HG03469 (cell line): Measurements from ENCODE around the gene OPCML.

Experiments
- ATAC-seq: cut with Tn5 transposase; IDR thresholded peaks from one replicate; pipeline ENCODE4 v1.9.1; 2021; ENCODE audit warnings: mild to moderate bottlenecking, moderate library complexity, moderate number of reproducible peaks; ENCODE audit not compliant: unreplicated experiment

Gene OPCML

DNA sequence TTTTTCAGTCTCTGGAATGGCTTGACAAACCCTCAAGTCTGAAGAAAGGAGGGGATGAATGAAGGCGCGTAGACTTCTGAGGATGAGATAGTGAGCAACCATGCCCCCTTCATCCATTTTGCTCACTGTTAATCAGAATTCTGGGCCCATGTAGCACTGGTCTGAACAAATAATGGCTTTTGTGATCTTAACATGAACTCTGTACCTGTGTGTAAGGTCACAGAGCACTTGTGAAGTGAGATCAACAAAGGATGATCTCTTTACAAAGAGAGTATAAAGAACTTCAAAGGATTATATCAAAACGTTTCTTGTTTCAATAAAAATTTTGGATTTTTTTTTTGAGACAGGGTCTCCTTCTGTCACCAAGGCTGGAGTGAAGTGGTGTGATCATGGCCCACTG is 976.7 kb downstream of the OPCML start:
- no peak for ATAC-seq

- no peak for ATAC-seq
These were observed 981.3 kb downstream of the OPCML start for GRCh38 chr11:132551016-132551415.

GRCh38 chr11:132549561-132549960 is 982.7 kb downstream of the OPCML start:
- ATAC-seq = no peak

GRCh38 chr11:132549001-132549400 is 983.3 kb downstream of the OPCML start:
- ATAC-seq = no peak

DNA sequence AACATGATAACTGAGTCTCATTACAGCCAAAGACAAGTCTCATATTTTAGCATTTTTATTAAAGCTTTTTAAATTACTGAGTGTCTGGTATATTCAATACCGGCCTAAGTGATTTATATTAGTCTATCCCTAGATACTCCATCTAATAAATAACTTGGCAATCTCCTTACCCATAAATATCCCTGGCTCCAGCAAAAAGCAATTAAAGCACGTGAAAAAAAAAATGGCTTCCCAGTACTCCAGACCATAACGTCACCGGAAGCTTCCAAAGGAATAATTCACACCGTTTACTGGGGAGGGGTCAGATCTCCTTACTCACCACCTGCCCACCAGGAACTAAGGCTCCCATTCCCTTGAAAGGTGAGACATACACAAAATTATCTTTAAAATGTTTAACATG is 988.3 kb downstream of the OPCML start:
- no peak for ATAC-seq

- no peak for ATAC-seq
These were observed 990.5 kb downstream of the OPCML start for GRCh38 chr11:132541794-132542193.

DNA sequence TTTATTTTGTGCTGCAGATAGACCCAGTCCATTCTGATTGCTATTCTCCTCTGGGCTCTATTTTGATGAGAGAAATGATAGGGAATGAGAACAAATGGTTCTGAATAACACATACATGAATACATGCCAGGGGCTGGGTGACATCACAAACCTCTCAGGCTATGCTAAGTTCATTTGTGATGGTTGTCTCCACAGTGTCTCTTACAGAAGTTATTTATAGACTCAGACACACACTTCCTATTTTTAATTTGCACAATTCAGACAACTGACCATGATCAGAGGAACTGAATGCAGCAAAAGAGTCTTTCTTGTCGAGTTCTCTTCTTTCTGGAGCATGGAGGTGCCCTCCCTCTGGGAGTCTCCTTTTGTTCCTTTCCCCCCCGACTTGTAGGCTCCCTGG is 991.7 kb downstream of the OPCML start:
- no peak for ATAC-seq

DNA sequence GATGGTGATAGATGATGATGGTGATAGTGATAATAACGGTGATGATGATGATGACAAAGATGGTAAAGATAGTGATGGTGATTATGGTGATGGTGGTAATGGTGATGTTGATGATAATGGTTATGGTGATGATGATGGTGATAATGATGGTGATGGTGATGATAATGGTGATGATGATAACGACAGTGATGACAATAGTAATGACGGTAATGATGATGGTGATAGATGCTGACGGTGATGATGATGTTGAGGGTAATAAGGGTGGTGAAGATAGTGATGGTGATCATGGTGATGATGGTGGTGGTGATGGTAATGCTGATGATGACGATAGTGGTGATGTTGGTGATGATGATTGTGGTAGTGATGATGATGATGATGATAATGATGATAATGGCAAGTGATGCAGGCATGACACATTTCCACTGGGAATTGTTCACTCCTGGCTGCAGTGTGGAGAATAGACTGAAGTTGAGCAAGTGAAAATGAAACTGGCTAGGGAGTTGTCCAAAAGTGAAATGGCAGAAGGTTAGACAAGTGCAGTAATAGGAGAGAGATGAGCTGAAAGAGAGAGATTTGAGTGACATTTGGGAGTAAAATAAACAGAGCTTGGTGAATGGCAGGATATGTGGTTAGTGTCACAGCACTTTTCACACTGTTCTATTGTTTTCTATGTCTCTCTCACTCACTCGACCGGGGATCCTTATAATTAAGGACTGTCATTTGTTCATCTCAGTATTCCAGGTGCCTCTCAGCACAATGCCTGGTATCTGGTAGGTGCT is 992.5 kb downstream of the OPCML start:
- no peak for ATAC-seq

GRCh38 chr11:132538642-132539041 is 993.7 kb downstream of the OPCML start:
- no peak for ATAC-seq

- no peak for ATAC-seq
These were observed 996.5 kb downstream of the OPCML start for GRCh38 chr11:132535830-132536229.

DNA sequence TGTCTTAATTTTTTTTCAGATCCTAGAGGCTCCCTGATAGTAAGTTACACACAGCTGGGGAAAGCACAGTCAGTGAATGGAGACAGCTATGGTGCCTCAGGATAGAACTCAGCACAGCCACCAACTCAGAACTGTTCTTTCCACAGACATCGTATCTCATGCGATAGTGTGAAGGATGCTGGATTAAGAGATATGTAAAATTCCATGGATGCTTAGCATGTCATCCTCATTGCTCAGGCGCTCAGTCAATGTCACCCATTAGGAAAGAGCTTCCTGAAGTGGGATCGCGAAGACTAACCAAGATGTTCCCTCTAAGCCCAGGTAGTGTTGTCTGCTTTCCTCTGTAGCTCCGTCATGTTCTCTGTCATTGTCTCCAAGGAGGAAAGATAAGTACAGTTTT is 1000.4 kb downstream of the OPCML start:
- no peak for ATAC-seq

- ATAC-seq = no peak
These were observed 1004.1 kb downstream of the OPCML start for GRCh38 chr11:132528181-132528580.

- no peak for ATAC-seq
These were observed 1008.4 kb downstream of the OPCML start for GRCh38 chr11:132523929-132524328.

DNA sequence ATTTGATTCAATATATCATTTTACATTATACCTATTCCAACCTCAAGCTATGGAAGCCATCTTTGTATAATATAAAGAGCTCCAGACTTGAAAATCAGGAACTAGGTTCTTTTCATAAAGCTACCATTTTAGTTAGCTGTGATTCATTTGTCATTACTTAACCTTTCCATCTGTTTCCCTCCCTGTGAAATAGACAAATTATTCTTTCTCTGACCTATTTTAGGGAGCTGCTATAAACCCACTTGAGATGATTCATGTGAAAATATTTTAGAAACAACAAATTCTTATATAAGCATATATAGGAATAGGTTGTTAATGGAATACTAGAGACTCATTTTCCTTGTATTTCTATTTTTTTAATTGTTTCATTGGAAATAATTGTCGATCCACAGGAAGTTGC is 1012.1 kb downstream of the OPCML start:
- no peak for ATAC-seq

DNA sequence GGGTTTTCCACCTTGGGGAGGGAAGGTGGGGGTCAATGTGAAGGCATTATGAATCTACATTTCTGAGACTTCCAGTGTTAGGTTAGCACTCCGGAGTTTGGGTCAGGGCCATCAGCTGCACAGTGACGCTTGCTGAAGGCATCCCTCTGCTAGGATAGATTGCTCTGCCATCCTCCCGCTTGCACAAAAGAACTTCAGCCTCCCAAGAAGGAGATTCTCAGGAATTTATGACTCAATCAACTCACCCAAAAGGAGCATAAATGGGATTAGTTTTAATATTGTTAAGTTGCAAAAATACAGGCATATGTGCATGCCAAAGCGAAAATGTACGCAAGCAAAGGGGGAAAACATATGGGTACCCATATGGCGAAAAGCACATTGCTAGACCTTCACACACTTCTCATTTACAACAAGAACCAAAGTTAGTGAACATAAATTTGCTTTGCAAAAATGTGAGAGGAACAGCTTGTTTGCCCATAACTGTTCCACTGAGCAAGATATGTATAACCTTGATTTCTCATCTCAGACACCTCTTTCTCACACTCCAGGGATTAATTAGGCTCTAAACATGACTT is 1013.0 kb downstream of the OPCML start:
- no peak for ATAC-seq

DNA sequence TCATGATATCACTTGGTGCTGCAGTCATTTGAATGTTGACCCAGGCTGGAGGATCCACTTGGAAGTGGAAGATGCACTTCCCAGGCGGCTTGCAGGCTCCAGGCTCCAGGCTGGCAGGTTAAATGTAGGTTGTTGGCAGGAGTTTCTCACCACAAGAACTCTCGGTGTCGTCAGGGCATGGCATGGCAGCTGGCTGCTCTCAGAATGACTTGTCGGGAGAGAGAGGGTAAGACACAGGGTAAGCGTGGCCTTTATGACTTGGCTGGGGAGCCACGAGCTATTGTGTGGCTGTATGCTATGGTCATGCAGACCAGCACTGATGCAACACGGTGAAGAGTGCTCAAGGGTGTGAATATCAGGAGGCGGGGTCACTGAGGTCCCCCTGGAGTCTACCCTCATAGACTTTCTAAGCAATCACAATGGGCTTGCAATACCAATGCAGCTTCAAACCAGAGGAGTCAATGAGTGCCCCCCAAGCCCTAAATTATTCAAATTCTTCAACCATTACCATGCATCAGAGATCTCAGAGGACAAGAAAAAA is 1027.7 kb downstream of the OPCML start:
- no peak for ATAC-seq

DNA sequence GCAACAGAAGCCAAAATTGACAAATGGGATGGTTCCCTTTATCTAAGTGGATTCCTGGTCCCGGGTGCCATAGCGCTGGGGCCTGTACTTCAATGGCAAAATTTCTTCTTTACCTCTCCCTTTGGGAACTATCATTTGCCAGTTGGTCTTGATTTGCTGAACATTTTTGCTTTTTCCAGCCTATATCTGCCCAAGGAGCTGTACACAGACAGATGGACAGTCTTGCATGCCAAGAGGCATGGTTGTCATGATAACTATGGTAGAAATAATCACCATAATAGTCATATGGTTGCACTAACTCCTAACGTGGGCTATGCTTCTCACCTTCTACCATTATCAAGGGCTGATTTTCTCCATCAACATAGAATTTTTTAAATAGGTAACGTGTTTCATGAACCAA is 1030.9 kb downstream of the OPCML start:
- no peak for ATAC-seq

DNA sequence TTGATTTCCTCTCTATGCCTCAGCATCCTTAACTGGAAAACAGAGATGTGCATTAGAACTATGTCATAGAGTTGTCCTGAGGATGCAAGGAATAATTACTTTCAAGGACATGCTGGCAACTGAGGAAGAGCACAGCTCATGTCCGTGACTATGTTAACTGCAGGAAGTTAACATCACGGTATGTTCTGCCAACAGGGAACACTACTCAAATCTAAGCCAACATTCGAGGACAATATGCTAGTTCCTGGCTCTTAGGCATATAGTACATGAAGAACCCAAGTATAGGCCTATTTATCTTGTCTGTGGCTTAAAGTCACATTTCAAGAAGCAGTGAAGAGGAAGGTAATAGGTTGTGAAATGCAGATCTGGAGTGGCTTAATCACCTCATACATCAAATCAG is 1032.6 kb downstream of the OPCML start:
- ATAC-seq = no peak

DNA sequence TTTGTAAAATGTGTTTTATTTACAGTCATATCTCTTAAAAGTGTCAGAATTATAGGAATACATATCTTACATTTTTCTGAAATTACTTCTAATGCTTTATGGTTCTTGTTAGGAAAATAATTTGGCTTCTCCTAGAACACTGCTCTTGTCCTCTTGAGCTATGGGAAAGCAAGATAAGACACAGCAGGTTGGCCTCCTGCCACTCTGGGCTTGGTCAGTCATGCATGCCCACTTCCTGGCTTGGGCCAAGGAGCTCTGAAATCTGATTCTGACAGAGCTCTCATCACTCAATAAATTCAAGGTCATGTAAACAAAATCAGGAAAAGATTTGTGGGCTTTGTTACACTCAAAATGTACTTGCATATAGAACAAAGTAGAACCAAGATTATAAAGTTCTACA is 1036.0 kb downstream of the OPCML start:
- no peak for ATAC-seq

DNA sequence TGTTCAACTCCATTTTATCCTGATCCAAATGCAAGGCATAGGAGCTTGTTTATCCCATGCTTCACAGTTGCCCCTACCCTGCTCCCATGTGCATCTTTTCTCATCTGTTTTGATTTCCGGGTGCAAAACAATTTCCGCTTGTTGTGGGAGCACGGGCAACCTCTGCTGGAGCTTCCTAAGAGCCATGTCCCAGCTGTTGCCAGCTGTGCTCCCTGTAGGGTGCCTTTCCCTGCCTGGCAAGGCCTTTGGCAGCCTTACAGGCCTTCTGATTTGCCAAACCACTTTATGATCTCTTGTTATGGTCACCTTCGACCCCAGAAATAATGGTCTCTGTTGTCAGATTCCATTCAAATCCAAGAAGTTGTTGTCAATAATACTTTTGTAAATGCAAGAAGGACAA is 1038.5 kb downstream of the OPCML start:
- no peak for ATAC-seq

- no peak for ATAC-seq
These were observed 1041.3 kb downstream of the OPCML start for GRCh38 chr11:132490978-132491377.

- ATAC-seq = no peak
These were observed 1046.2 kb downstream of the OPCML start for GRCh38 chr11:132486060-132486459.
